ENCODE measurements around the gene TAL1. TPM values are rescaled to one million over a fixed set of nuclear protein-coding genes. Genes with fewer than 3 reads are reported as not detected.
A peak's percentile ranks its signal among the peaks of the same experiment; 100 is the strongest.
"Not testable (repeated sequence)": the region's sequence is repeated elsewhere in the genome, so short reads cannot be mapped to it uniquely, and the experiment has no call there.

The TAL1 gene
- 13.6 TPM for total RNA-seq

DNA sequence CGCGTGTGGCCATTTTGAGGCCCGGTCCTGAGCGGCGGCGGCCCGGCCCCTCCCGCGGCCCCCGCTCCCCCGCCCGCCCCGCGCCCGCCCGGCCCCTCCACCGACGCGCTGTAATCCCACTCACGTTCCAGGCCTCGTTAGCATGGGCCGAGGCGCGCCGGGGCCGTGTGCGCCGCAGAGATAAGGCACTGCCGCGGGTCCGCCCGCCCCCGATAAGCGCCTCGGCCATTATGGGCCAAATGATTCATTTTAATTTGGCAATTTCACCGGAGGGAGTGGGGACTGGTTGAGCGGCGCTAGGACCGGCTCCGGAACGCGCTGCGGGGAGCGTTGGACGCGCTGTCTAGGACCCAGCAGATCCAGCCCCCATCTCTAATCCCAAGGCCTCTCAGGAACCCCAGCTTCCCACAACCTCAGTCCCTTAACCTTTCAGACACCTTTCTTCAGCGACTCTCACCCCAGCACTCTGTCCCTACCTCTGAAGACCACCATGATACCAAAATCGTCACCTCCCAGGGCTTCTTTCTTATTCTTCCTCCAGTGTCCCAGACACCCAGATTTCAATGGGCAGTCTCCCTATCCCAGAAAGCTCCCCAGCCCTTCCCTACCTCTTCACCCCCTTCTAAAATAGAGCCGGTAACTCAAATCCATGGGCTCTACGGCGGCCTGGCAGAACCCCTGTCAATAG is at the start of gene TAL1:
TAL1 (minus strand) TSS at position 39 of the 688 bp plus-strand sequence. CDS start 6,337 bp downstream, outside the sequence.
- DNase-seq (ENCODE audit: low spot score) (no peak), ATAC-seq (no peak)
- intact Hi-C loops (cut with DNase I), result no loop called here

DNA sequence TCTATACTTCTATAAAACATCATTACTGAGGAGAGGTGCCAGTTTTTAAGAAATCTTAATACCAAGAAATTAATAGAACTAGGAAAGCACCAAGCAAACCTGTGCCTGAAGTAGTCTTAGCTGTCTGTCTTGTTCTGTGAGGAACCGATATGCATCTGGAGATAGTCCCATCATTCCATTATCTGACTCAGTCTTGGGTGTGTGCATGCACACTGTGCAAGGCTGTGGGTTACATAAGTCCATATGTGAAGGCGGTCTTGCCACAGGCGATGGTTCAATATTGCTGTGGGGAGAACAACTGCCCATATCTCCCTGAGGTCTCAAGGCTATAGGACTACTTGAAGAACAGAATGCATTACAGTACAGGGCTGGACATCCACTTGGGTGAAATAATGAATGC is 48.1 kb upstream of the TAL1 start:
- intact Hi-C loops (cut with DNase I), result no loop called here
- DNase-seq (ENCODE audit: low spot score) (no peak), ATAC-seq (no peak)

DNA sequence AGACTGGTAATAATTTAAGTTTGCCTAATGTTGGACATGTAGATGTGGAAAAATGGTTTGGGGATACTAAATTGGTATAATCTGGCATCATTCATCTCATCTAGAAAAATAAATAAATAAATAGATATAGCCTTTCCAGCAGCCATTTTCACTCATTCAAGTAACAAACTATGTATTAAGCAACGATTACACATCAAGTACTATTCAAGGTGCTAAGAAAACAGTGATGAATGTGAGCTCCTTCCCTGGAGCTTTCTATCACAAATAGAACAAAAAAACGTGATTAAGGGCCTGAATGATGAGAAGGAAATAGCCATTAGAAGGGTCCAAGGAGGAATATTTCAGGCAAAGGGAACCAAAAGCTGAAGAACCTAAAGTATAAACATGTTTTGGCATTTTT is 44.8 kb upstream of the TAL1 start:
- intact Hi-C loops (cut with DNase I), result no loop called here
- no peak for DNase-seq (ENCODE audit: low spot score)
- no peak for ATAC-seq

DNA sequence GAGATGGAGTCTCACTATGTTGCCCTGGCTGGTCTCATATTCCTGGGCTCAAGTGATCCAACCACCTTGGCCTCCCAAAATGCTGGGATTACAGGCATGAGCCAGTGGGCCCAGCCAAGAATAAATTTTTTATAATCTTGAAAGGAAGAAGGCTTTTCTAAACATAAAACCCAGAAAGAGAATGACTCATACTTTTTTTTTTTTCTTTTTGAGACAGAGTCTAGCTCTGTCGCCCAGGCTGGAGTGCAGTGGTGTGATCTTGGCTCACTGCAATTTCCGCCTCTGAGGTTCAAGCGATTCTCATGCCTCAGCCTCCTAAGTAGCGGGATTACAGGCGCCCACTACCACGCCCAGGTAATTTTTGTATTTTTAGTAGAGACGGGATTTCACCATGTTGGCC is 43.8 kb upstream of the TAL1 start:
- DNase-seq (ENCODE audit: low spot score); ATAC-seq; intact Hi-C loops (cut with DNase I): not testable (repeated sequence)

DNA sequence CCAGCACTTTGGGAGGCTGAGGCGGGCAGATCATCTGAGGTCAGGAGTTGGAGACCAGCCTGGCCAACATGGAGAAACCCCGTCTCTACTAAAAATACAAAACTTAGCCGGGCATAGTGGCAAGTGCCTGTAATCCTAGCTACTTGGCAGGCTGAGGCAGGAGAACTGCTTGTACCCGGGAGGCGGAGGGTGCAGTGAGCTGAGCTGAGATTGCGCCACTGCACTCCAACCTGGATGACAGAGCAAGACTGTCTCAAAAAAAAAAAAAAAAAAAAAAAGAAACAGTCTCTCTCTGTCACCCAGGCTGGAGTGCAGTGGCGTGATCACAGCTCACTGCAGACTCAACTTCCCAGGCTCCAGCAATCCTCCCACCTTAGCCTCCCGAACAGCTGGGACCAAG is 33.5 kb upstream of the TAL1 start:
- intact Hi-C loops (cut with DNase I); DNase-seq (ENCODE audit: low spot score); ATAC-seq: not testable (repeated sequence)

DNA sequence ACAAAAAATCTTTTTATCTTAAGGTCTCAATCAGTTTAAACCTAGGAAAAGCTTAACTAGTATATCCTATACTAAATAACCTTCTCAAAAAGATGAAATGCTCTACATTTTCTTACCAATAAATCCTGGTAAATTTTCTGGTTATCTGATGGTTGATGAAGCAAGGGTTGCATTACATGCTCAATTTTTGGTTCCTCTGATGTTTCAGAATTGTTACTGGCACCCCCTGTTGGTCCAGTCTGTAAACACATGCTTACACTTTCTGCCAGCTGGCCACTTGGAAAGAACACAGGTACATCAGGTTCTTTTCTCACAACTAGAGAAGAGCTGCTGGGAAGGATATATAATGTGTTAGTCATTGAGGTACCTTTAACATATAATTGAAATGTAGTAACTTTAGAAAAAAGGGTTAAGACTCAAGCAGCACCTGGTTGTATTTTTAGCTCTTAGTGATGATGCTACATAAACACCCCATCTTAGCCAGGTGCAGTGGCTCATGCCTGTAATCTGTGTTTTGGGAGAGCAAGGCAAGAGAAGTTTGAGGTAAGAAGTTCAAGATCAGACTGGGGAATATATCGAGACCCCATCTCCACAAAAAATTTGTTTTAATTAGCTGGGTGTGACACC is 30.9 kb upstream of the TAL1 start:
- no peak for DNase-seq (ENCODE audit: low spot score)
- no peak for ATAC-seq
- intact Hi-C loops (cut with DNase I), result no loop called here

DNA sequence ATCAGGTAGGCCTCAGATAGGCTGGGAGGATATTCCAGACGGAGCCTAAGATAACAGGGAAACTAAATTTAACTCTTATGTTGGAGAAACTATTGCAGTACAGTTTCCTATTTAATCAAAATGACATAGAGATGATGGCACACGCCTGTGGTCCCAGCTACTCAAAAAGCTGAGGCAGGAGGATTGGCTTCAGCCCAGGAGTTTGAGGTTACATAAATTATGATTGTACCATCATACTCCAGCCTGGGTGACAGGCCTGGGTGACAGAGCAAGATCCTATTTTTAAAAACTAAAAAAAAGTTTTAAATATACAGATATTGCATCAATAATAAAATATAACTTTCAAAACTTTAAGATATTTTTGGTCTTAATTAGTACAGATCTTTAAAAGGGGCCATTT is 25.2 kb upstream of the TAL1 start:
- intact Hi-C loops (cut with DNase I), result no loop called here

DNA sequence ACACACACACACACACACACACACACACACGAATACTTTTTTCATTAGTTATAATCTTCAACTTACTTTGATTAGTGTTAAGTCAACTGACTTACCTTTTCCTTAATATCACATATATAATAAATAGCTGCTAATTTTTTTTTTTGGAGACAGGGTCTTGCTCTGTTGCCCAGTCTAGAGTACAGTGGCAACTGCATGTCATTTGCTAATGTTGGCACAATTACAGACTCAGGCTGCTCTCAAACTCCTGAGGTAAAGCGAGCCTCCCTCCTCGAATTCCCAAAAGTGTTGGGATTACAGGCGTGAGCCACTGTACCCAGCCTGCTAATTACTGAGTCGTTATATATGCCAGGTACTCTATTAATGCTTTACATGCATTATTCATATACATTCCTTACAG is 20.8 kb upstream of the TAL1 start:
- no peak for DNase-seq (ENCODE audit: low spot score)
- no peak for ATAC-seq
- intact Hi-C loops (cut with DNase I), result no loop called here

More for the DNA sequence above, 25.2 kb upstream of the TAL1 start:
- no peak for DNase-seq (ENCODE audit: low spot score)
- ATAC-seq, result no peak

DNA sequence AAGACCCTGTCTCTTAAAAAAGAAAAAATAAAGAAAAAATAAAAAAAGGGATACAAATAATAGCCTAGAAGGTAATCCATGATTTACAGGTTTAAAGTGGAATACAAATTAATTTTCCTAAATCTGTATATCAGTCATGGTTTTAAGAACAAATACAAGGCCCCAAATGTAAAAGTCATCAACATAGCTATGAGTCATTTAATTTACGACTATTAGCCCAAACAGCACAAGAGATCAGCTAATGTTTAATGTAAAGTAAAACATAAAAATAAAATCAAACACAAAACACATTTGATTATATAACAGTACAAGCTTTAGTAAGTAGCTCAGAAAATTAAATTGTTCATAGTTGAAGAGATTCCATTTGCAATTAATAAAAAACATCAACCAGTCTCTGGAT is 20.3 kb upstream of the TAL1 start:
- intact Hi-C loops (cut with DNase I), result no loop called here
- no peak for DNase-seq (ENCODE audit: low spot score)
- no peak for ATAC-seq

DNA sequence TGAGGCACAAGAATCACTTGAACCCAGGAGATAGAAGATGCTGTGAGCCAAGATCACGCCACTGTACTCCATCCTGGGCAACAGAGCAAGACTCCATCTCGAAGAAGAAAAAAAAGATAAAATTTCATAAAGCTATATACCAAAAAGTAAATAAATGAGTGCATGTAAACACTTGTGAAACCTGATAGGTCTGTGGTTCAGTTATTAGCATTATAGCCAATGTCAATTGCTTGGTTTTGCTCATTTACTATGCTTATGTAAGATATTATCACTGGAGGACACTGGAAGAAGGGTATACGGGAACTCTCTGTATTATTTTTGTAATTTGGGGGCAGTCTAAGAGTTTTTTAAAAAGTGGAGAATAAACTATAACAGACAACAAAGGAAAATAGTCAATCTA is 17.7 kb upstream of the TAL1 start:
- ATAC-seq (no peak), DNase-seq (ENCODE audit: low spot score) (no peak)
- intact Hi-C loops (cut with DNase I), result no loop called here

DNA sequence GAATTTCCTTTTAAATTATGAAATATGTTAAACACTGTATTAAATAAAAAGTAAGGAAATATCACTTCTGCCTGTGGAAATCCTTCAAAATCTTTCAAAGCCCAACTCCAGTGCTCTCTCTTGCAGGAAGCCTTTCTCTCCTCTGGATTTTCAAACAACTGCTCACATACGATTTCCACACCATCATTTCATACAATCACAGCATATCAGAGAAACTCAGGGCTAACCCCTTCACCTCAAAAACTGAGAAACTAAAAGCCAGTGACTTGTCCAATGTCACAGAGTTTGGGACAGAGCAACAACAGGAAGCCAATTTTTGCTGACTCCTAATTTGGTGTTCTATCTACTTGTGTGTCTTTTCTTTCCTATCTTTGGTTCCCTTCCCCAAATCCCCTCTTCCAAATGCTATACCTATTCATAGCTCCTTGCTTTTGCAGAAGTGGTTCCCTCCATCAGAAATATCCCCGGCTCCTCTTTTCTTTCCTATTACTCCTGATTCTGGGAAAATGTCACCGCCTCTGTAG is 12.4 kb upstream of the TAL1 start:
- intact Hi-C loops (cut with DNase I), result no loop called here
- ATAC-seq (no peak), DNase-seq (ENCODE audit: low spot score) (no peak)

DNA sequence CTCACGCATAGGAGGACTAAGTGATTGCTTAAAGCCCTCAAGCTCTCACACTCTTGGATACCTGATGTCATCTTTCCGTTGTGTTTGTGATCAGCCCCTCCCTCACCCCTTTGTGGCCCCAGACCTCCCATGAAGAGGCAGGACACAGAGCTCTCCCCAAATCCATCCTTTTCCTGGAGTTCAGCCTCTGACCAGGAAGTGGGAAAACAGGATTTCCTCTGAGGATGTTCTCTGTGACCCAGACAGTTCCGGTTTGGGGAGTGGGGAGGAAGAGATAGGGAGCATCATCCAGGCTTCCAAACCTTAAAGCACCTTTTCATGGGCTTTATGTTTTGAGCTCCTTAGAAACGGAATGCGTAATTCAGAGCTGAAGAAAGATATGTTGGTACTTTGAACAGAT is 11.9 kb upstream of the TAL1 start:
- no peak for DNase-seq (ENCODE audit: low spot score)
- ATAC-seq, result no peak
- intact Hi-C loops (cut with DNase I), result no loop called here

DNA sequence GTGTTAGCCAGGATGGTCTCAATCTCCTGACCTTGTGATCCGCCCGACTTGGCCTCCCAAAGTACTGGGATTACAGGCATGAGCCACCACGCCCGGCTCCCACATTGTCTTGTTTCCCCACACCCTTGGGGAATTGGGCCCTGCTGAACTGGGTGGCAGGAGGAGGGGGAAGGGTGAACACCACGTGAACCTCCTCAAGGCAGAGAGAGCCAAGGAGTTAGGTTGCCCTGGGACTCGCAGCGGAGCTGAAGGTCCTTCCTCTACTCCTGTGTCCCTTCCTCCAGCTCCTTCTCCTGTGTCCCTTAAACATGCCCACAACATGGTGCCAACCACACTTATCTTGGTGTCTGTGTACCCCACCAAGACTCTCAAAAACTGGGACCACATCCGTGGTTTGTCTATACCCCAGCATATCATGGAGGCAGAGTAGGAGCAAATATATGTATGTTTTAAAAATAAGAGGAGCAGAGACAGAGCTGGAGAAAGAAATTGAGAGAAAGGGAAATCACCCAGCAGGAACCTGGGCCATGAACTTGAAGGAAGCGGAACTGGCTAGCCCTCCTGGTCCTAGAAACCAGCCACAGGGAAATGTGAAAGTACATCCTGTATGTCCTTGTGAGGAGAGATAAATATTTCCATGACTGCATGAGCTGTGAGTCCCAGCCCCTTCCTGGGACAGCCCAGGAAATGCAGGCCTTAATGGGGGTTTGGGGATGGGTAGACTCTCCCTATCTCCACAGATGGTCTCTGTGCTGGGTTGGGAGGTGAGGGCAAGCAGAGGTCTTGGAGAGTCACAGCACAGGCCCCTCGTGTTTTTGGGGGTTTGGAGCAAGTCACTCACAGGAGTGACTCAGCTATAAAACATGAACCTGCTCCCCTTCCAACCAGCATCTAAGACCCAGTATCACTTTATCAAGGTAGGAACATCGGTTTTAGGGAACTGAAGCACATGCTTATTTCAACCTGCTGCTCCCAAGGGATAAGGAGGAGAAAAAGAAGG is 9.4 kb upstream of the TAL1 start:
- intact Hi-C loops (cut with DNase I), result no loop called here
- ATAC-seq, result no peak
- no peak for DNase-seq (ENCODE audit: low spot score)

DNA sequence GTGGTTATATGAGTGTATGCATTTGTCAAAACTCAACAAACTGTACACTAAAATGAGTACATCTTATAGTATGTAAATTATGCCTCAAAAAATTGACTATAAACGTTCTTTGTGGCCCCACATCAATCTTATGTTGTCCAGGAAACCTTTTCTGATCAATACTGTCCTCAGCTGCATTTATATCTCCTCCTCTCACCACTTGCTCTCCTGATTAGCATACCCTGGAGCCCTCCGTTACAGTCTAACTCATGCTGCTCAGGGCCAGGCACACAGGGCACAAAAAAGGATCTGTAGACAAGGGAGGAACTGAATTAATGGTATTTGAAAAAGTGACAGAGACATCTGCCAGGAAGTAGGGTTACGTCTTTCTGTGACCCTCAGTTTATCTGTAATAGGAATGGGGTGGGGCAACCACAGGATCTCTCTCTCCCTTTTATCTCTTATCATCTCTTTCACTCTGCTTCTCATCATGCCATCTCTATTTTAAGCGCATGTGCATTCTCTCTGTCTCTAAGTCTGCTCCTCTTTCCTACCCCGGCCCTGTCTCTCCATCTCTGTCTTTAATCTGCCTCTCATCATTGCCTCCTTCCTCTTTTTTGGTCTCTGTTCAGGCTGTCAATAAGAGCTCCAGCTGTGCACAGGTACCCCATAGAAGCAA is 7.0 kb upstream of the TAL1 start:
- ATAC-seq (no peak), DNase-seq (ENCODE audit: low spot score) (no peak)
- intact Hi-C loops (cut with DNase I), result no loop called here

DNA sequence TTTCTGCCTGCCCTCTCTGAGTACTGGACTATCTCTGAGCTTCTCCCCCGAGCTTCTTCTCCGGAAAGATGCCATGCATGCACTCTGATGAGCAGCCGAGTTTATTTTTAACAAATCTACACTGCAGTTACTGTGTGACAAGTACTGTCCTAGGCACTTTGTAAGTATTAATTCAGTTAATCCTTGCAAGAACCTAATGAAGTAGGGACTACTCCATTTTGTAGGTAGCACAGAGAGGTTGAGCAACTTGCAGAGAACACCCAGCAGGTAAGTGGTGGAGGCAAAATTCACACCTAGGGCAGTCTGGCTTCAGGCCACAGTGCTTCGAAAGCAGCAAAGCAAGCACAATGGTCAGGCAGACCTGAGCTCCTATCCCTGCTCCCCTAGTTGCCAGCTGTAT is 3.8 kb upstream of the TAL1 start:
- ATAC-seq, result no peak
- intact Hi-C loops (cut with DNase I), result no loop called here
- no peak for DNase-seq (ENCODE audit: low spot score)

DNA sequence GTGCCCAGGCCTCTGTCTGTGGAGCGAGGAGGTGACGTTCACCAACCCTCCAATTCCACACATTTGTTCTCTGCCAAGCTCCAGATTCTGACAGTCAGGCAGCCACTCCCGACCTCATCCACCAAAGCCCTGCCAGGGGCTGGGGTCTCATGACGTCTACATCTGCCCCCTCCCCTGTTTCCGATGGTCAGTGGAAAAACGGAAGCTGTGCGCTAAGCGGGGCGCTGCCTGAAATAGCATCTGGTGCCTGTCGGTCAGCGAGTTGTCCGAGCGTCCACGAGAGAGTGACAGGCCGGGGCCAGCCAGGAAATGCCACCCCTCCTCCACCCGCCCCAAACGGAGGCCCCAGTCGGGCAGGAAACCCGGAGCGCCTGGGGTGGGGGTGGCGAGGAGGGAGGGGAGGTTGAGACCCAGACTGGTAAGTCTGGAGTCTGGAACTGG is 3.2 kb upstream of the TAL1 start:
- ATAC-seq, result peak; percentile 53
- peak; percentile 69 for DNase-seq (ENCODE audit: low spot score)
- intact Hi-C loops (cut with DNase I), result no loop called here

DNA sequence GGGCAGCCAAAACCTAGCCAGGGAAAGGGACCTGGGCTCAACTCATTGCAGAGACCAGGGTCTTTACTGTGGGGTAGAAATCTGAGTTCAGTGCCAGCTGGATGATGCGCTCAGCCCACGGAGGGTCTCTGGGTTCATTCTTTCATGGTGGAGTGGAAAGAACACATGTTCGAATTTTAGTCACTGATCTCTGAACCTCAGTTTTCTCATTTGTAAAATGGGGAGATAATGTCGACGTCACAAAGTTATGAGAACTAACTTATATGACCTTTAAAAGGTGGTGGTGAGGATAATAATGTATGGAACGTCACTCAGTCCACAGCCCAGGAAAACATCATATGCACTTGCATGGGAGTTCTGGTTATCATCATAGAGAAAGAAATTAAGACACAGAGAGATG is 1.2 kb upstream of the TAL1 start:
- DNase-seq (ENCODE audit: low spot score), result no peak
- ATAC-seq, result no peak
- intact Hi-C loops (cut with DNase I), result no loop called here

DNA sequence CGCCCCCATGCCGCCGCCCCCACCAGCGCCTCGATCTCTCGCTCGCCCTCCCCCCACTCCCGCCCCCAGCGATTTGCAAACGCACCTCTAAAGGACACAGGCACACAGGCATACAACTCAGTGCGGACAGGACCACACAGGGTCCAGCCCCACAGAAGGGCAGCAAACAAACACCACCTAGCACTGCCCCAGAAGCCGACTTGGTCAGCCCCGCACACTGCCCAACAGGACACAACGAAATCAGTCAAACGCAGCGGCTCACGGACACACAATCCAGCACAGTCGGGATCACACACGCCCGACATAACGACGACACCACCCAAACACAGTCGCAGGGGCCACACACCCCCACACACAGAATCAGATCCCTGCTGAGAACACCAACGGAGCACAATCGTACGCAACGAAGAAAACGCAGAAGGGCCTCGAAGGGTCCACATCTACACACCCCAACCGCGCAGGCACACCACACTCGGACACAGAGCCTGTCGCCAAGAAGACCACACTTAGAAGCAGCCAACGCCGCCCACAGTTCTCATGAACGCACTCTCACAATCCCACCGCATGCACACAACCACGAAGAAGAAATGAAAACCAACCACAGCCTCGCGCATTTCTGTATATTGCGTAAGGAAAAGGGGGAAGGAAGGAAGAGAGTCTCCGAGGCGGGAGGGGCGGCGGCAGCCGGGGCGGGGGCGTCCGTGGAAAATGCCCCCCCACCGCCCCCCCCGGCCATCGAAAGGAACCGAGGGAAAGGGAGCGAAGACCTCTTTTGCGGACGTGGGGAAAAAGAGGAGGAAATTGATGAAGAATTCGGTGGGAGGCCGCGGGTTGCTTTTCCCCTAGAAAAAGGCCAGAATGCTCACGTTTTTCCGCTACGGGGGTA is 481 bp downstream of the TAL1 start:
- DNase-seq (ENCODE audit: low spot score), result no peak
- intact Hi-C loops (cut with DNase I), result no loop called here
- peak; percentile 62 for ATAC-seq
